Measurements from ENCODE around the gene XRCC4.

DNA sequence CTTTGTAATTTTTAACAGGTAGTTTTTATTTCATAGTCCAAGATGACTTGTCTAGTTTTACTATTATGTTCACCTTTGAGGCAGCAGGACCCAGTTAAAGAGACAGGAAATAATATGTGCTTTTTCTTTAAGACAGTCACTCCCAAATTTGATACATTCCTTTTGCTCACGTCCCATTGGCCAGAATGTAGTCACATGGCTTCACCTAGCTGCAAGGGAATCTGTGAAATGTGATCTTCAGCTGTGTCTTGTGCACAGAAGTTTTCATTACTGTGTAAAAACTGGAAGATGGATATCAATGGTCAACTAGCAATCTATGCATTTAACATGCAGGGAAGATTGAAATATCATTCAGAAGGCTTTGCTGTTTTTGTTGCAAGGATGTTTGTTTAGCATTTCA lies 41.1 kb downstream of the XRCC4 start:
- TF ChIP-seq CTCF (IDR thresholded peaks at IDR 0.05): no peak
- TF ChIP-seq EZH2 (IDR thresholded peaks at IDR 0.05): no peak
- TF ChIP-seq EZH2phosphoT487 (IDR thresholded peaks at IDR 0.05): no peak

Measured in neural progenitor cell (in vitro differentiated cells).